Stimulated activated naive CD8-positive, alpha-beta T cell treated with anti-CD3 and anti-CD28 coated beads, Interleukin-15, Interleukin-2, amounts not matched to agents 100 ng/mL and 50 ng/mL, for 24 hours (primary cell): ENCODE data around the gene KCNT2.

ENCODE experiments used
- H3K27ac Mint-ChIP-seq: one replicate; pipeline ENCODE4 v1.8.0; 2021; ENCODE audit warnings: mild to moderate bottlenecking, mixed read lengths
- H3K27me3 Mint-ChIP-seq: one replicate; pipeline ENCODE4 v1.8.0; 2021; ENCODE audit warnings: mixed read lengths
- H3K36me3 Mint-ChIP-seq: one replicate; pipeline ENCODE4 v1.8.0; 2021; ENCODE audit warnings: low read depth, mixed read lengths
- H3K4me1 Mint-ChIP-seq: one replicate; pipeline ENCODE4 v1.8.0; 2021; ENCODE audit warnings: low read depth, mixed read lengths
- H3K4me3 Mint-ChIP-seq: one replicate; pipeline ENCODE4 v1.8.0; 2021; ENCODE audit warnings: mild to moderate bottlenecking, mixed read lengths
- H3K9me3 Mint-ChIP-seq: one replicate; pipeline ENCODE4 v1.8.0; 2021; ENCODE audit warnings: mixed read lengths

KCNT2 gene

GRCh38 chr1:196425513-196425912, 182.7 kb downstream of the KCNT2 start:
- Mint-ChIP-seq H3K27ac (no peak overlapping the region), H3K9me3 (no peaks in the 10 kb centered on the region)

GRCh38 chr1:196423612-196424011, 184.6 kb downstream of the KCNT2 start:
- Mint-ChIP-seq H3K9me3 (no peaks in the 10 kb centered on the region), H3K27me3 (no peaks in the 10 kb centered on the region)

More at GRCh38 chr1:196425513-196425912, 182.7 kb downstream of the KCNT2 start:
- no peak overlapping the region for H3K4me3 Mint-ChIP-seq
- H3K36me3 Mint-ChIP-seq, result no peaks in the 10 kb centered on the region
- no peaks in the 10 kb centered on the region for H3K27me3 Mint-ChIP-seq
- H3K4me1 Mint-ChIP-seq, result no peaks in the 10 kb centered on the region

DNA sequence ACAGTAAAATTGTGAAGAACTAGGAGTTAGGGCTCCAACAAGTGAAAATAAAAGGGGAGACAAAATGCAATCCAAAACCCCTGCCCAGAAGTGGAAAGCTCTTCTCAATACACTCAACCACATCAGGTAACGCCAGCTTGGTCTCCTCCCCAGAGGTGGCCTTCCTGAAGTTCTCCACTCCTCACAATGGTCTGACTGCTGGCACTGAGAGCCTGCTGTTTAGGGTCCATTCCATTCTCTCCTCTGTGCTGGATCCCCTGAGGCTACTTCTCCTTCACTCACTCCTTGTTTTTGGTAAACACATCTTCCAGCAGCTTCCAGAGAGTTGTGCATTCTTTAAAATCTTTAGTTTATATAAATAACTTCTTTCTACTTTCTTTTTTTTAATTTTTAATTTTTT, 189.5 kb downstream of the KCNT2 start:
- Mint-ChIP-seq H3K27me3 (no peaks in the 10 kb centered on the region), H3K36me3 (no peaks in the 10 kb centered on the region), H3K27ac (no peak overlapping the region), H3K4me1 (no peaks in the 10 kb centered on the region), H3K4me3 (no peak overlapping the region), H3K9me3 (no peaks in the 10 kb centered on the region)

More at GRCh38 chr1:196423612-196424011, 184.6 kb downstream of the KCNT2 start:
- Mint-ChIP-seq H3K27ac (no peak overlapping the region), H3K4me1 (no peaks in the 10 kb centered on the region), H3K4me3 (no peak overlapping the region), H3K36me3 (no peaks in the 10 kb centered on the region)

- Mint-ChIP-seq H3K9me3 (no peaks in the 10 kb centered on the region), H3K4me3 (no peak overlapping the region), H3K36me3 (no peaks in the 10 kb centered on the region), H3K27ac (no peak overlapping the region), H3K4me1 (no peaks in the 10 kb centered on the region), H3K27me3 (no peaks in the 10 kb centered on the region)
Measured at GRCh38 chr1:196415978-196416377, 192.3 kb downstream of the KCNT2 start.

DNA sequence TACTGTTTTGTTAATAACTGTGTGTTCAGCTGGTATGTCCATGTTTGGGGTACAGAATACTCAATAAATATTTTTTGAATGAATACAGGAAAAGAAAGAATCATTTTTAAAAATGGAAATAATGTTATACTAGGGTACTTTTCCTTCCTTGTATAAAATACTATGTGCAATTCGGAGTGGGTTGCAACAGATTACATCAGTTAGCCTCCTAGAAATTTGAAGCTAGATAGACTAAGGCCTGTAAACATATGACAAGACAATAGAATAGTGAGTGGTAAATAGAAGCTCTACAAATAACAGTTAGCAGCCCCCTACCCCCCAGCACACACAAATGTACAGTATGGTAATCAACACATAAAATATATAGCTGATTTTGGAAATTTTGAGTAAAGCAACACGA, 195.9 kb downstream of the KCNT2 start:
- Mint-ChIP-seq H3K36me3 (no peaks in the 10 kb centered on the region), H3K27ac (no peak overlapping the region), H3K27me3 (no peaks in the 10 kb centered on the region), H3K9me3 (no peaks in the 10 kb centered on the region), H3K4me3 (no peak overlapping the region), H3K4me1 (no peaks in the 10 kb centered on the region)

DNA sequence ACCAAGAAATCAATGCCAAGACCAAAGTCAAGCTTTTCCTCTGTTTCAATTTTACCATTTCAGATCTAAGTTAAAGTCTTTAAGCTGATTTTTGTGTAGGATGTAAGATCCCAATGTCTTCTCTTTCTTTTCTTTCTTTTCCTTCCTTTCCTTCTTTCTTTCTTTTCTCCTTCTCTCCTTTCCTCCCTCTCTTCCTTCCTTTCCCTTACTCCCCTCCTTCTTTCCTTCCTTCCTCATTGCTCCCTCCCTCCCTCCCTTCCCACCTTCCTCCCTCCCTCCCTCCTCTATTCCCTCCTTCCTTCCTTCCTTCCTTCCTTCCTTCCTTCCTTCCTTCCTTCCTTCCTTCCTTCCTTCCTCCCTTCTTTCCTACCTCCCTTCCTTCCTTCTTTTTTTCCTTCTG, 197.5 kb downstream of the KCNT2 start:
- Mint-ChIP-seq H3K36me3 (no peaks in the 10 kb centered on the region), H3K9me3 (no peaks in the 10 kb centered on the region), H3K4me3 (no peak overlapping the region), H3K4me1 (no peaks in the 10 kb centered on the region), H3K27ac (no peak overlapping the region), H3K27me3 (no peaks in the 10 kb centered on the region)

GRCh38 chr1:196409586-196409985, 198.7 kb downstream of the KCNT2 start:
- Mint-ChIP-seq H3K9me3 (no peaks in the 10 kb centered on the region), H3K4me3 (no peak overlapping the region), H3K4me1 (no peaks in the 10 kb centered on the region), H3K27ac (no peak overlapping the region), H3K27me3 (no peaks in the 10 kb centered on the region), H3K36me3 (no peaks in the 10 kb centered on the region)

DNA sequence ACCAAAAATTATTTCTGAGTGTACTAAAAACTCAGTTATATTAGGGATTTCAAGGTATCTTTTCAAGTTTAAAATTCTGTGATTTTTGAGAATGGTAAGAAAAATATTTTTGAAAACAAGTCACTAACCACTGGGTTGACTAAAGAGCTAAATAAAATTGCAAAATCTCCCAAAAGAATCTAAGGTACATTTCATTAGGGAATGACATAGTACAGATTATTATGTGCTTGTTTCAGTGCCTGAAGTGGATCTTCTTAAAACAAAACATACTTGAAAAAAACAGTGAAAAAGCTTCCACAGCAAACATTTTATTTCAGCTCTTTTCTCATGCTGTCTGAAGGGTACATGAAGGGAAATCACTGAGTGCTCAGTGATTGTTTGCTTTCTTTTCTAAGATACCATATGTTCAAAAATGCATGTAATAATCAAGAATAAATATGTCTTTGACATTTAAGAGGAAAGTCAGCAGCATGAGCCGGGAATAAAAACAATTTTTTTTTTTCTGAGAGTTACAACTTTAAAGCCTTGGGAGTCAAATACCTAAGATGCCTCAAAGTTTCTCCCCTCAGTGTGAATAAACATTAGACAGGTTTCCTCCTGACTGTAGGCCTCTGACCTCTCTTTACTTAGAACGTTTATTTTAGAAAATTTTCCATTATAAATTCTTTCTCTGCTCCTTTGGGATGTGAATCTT, 200.7 kb downstream of the KCNT2 start:
- H3K4me1 Mint-ChIP-seq, result no peaks in the 10 kb centered on the region
- no peaks in the 10 kb centered on the region for H3K27me3 Mint-ChIP-seq
- no peak overlapping the region for H3K4me3 Mint-ChIP-seq
- no peak overlapping the region for H3K27ac Mint-ChIP-seq
- H3K9me3 Mint-ChIP-seq, result no peaks in the 10 kb centered on the region
- H3K36me3 Mint-ChIP-seq, result no peaks in the 10 kb centered on the region

DNA sequence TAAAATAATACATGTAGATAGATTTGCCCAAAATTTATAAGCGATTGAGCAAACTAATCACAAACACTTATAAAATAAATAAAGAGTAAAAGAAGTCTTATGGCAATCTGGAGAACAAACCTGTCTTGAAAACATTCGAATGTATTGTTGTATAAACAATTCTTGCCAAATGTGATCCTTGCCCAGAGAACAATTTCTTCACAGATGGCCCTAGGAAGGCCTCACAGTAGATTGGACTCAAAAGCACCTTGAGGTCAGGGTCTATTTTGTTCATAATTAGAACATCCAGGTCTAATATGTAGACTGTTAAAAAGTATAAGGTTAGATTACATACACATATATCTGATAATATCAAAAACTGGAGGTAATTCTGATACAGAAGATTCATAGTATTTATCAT, 202.4 kb downstream of the KCNT2 start:
- Mint-ChIP-seq H3K4me1 (no peaks in the 10 kb centered on the region), H3K27ac (no peak overlapping the region), H3K9me3 (no peaks in the 10 kb centered on the region), H3K4me3 (no peak overlapping the region), H3K36me3 (no peaks in the 10 kb centered on the region), H3K27me3 (no peaks in the 10 kb centered on the region)

- H3K27me3 Mint-ChIP-seq, result no peaks in the 10 kb centered on the region
- H3K4me3 Mint-ChIP-seq, result no peak overlapping the region
- no peaks in the 10 kb centered on the region for H3K9me3 Mint-ChIP-seq
- no peak overlapping the region for H3K27ac Mint-ChIP-seq
- H3K36me3 Mint-ChIP-seq, result no peaks in the 10 kb centered on the region
- no peaks in the 10 kb centered on the region for H3K4me1 Mint-ChIP-seq
Measured at GRCh38 chr1:196403803-196404690, 204.2 kb downstream of the KCNT2 start.

DNA sequence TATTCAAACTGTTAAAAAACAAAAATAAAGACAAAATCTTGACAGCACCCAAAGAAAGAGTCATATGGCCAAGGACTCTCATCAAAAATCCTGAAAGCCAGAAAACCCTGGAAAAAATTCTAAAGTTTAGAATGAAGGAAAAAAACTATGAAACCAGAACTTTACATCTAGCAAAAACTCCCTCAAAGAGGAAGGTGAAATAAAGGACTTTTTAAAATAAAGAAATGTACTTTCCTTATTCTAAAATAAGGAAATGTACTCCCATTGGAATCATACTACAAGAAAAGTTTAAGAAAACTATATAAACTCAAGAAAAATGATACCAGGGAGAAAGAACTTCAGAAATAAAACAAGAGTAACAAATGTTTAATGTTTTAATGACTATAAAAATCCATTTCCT, 206.3 kb downstream of the KCNT2 start:
- Mint-ChIP-seq H3K27ac (no peak overlapping the region), H3K9me3 (no peaks in the 10 kb centered on the region), H3K4me3 (no peak overlapping the region), H3K4me1 (no peaks in the 10 kb centered on the region), H3K27me3 (no peaks in the 10 kb centered on the region), H3K36me3 (no peaks in the 10 kb centered on the region)

GRCh38 chr1:196401452-196401833, 206.8 kb downstream of the KCNT2 start:
- H3K27me3 Mint-ChIP-seq, result no peaks in the 10 kb centered on the region
- no peaks in the 10 kb centered on the region for H3K36me3 Mint-ChIP-seq
- no peaks in the 10 kb centered on the region for H3K4me1 Mint-ChIP-seq
- no peaks in the 10 kb centered on the region for H3K9me3 Mint-ChIP-seq
- H3K4me3 Mint-ChIP-seq, result no peak overlapping the region
- no peak overlapping the region for H3K27ac Mint-ChIP-seq

- Mint-ChIP-seq H3K27me3 (no peaks in the 10 kb centered on the region), H3K4me3 (no peak overlapping the region), H3K36me3 (no peaks in the 10 kb centered on the region), H3K27ac (no peak overlapping the region), H3K4me1 (no peaks in the 10 kb centered on the region), H3K9me3 (no peaks in the 10 kb centered on the region)
Measured at GRCh38 chr1:196400478-196401451, 207.5 kb downstream of the KCNT2 start.

GRCh38 chr1:196399713-196400112, 208.5 kb downstream of the KCNT2 start:
- Mint-ChIP-seq H3K36me3 (no peaks in the 10 kb centered on the region), H3K27ac (no peak overlapping the region), H3K27me3 (no peaks in the 10 kb centered on the region), H3K4me1 (no peaks in the 10 kb centered on the region), H3K4me3 (no peak overlapping the region), H3K9me3 (no peaks in the 10 kb centered on the region)

- no peaks in the 10 kb centered on the region for H3K4me1 Mint-ChIP-seq
- no peaks in the 10 kb centered on the region for H3K9me3 Mint-ChIP-seq
Measured at GRCh38 chr1:196393742-196394141, 214.5 kb downstream of the KCNT2 start.

More at GRCh38 chr1:196393742-196394141, 214.5 kb downstream of the KCNT2 start:
- Mint-ChIP-seq H3K4me3 (no peak overlapping the region), H3K27ac (no peak overlapping the region), H3K27me3 (no peaks in the 10 kb centered on the region), H3K36me3 (no peaks in the 10 kb centered on the region)
